PC-9 (cell line): ENCODE results near the gene RSPRY1. TPM values are rescaled to one million over a fixed set of nuclear protein-coding genes. Genes with fewer than 3 reads are reported as not detected.

Experiments used
- BruUV-seq: library from RNA; stranded (reverse); fragments of 400-500 nt; replicated peaks from 2 replicates; lab custom pipeline; 2021; lab: Mats Ljungman, UMichigan
- CTCF ChIA-PET: fragments of 300-600 bp; sonication (Branson Sonifier 250); formaldehyde crosslinking; loops from one replicate; lab custom pipeline; 2022; ENCODE audit warnings: antibody characterized with exemption; lab: Charles Lee
- POLR2A ChIA-PET: fragments of 300-600 bp; sonication (Branson Sonifier 250); formaldehyde crosslinking; loops from one replicate; lab custom pipeline; 2022; ENCODE audit warnings: antibody characterized with exemption; ENCODE audit not compliant: unreplicated experiment; lab: Charles Lee
- DNase-seq, 2 experiments: peaks; one replicate each; pipeline versions ENCODE4 v3.0.0 to v3.0.0-alpha.2; 2015 to 2022; ENCODE audit warnings: mixed read lengths in 1 of 2
- H2AFZ ChIP-seq: fragments of 200-600 bp; sonication (generic); 2 replicates; pipeline ENCODE4 v1.8.1; 2017; ENCODE audit warnings: antibody characterized with exemption
- H3F3A ChIP-seq: fragments of 200-600 bp; sonication (generic); 2 replicates; pipeline ENCODE4 v1.8.1; 2017; ENCODE audit warnings: antibody characterized with exemption, mild to moderate bottlenecking, low read depth; ENCODE audit not compliant: insufficient read depth
- H3K27ac ChIP-seq: fragments of 200-600 bp; sonication (generic); 2 replicates; pipeline ENCODE4 v1.6.1; 2016; ENCODE audit warnings: mixed run types
- H3K27me3 ChIP-seq: fragments of 200-600 bp; sonication (generic); 2 replicates; pipeline ENCODE4 v1.6.1; 2016; ENCODE audit warnings: low read depth, mixed run types; ENCODE audit not compliant: insufficient read depth
- H3K36me3 ChIP-seq: fragments of 200-600 bp; sonication (generic); 2 replicates; pipeline ENCODE4 v1.6.1; 2016; ENCODE audit warnings: low read depth, mixed run types
- H3K4me1 ChIP-seq: fragments of 200-600 bp; sonication (generic); replicated peaks from 2 replicates; pipeline ENCODE4 v1.6.1; 2016; ENCODE audit warnings: mixed run types; ENCODE audit not compliant: insufficient read depth
- H3K4me2 ChIP-seq: fragments of 200-600 bp; sonication (generic); 2 replicates; pipeline ENCODE4 v1.6.1; 2017; ENCODE audit warnings: mixed run types
- H3K4me3 ChIP-seq: fragments of 200-600 bp; sonication (generic); 2 replicates; pipeline ENCODE4 v1.6.1; 2016; ENCODE audit warnings: mixed run types
- H3K79me2 ChIP-seq: fragments of 200-600 bp; sonication (generic); 2 replicates; pipeline ENCODE4 v1.6.1; 2017; ENCODE audit warnings: low read depth, mixed run types
- H3K9me2 ChIP-seq: fragments of 200-600 bp; sonication (generic); 2 replicates; pipeline ENCODE4 v1.8.1; 2017; ENCODE audit warnings: mild to moderate bottlenecking; ENCODE audit not compliant: insufficient read depth
- H3K9me3 ChIP-seq: fragments of 200-600 bp; sonication (generic); 2 replicates; pipeline ENCODE4 v1.8.1; 2016; ENCODE audit warnings: low read depth; ENCODE audit not compliant: insufficient read depth
- H4K20me1 ChIP-seq: fragments of 200-600 bp; sonication (generic); 2 replicates; pipeline ENCODE4 v1.8.1; 2017; ENCODE audit not compliant: insufficient read depth
- CTCF ChIP-seq: fragments of 200-600 bp; sonication (generic); conservative IDR thresholded peaks from 2 replicates; pipeline ENCODE4 v1.6.1; 2017; ENCODE audit warnings: mixed run types, antibody characterized with exemption, mild to moderate bottlenecking, moderate library complexity
- EZH2 ChIP-seq: fragments of 200-600 bp; sonication (generic); IDR thresholded peaks from 2 replicates; pipeline ENCODE4 v1.8.0; 2017; ENCODE audit warnings: antibody characterized with exemption, low read depth
- intact Hi-C: fragments of 100-400 bp; cut with micrococcal nuclease; formaldehyde crosslinking; loops from one replicate; pipeline ENCODE4 v1.10.0; 2022; ENCODE audit not compliant: unreplicated experiment
- total RNA-seq: library from RNA; stranded (reverse); gene quantifications from 2 replicates; pipeline ENCODE4 v1.2.3, GENCODE V29; 2021

The RSPRY1 gene
- total RNA-seq, 1 experiment from 2014 or later = 26.3 TPM

GRCh38 chr16:57184113-57184512, 2.0 kb upstream of the RSPRY1 start:
- Histone ChIP-seq H3K4me1 (peaks cover 29% of the 10 kb centered on the region), H3F3A (no peaks in the 10 kb centered on the region), H3K27ac (no peak overlapping the region), H3K36me3 (0 out of 2 replicates have a peak, but pooled peaks cover 4% of the 10 kb centered on the region), H4K20me1 (peaks cover 10% of the 10 kb centered on the region; the same call in 1 of the 2 replicates), H3K4me2 (peak overlapping the region; percentile 95), H3K27me3 (no peaks in the 10 kb centered on the region), H3K9me3 (no peaks in the 10 kb centered on the region), H3K9me2 (no peaks in the 10 kb centered on the region), H2AFZ (no peak overlapping the region), H3K79me2 (peaks cover 92% of the 10 kb centered on the region), H3K4me3 (peak overlapping the region; percentile 86)
- no peak for TF ChIP-seq CTCF
- no peak for DNase-seq
- POLR2A ChIA-PET = interaction anchor here (0.6 kb wide), 1 partner anchor 64 kb away, joined by 6 read pairs; no protein-coding TSS in a partner anchor
- CTCF ChIA-PET = no interaction called here
- intact Hi-C loops = no loop called here
- no TSS peak for BruUV-seq

GRCh38 chr16:57184887-57185445, 1.2 kb upstream of the RSPRY1 start:
- BruUV-seq = no TSS peak
- H3K4me1 ChIP-seq = peaks cover 31% of the 10 kb centered on the region
- intact Hi-C loops = loop anchor here (5.0 kb wide), 1 partner anchor 232 kb away; no protein-coding TSS in a partner anchor
- peak overlapping the region; percentile 89 for H2AFZ ChIP-seq
- H3K36me3 ChIP-seq = 0 out of 2 replicates have a peak, but pooled peaks cover 4% of the 10 kb centered on the region
- ChIA-PET POLR2A (no interaction called here), CTCF (no interaction called here)
- H3K27ac ChIP-seq = 0 out of 2 replicates have a peak overlapping the region, but pooled peaks have one; percentile 64
- TF ChIP-seq EZH2 = no peak
- TF ChIP-seq CTCF = no peak
- no peak for DNase-seq
- H4K20me1 ChIP-seq = peaks cover 4% of the 10 kb centered on the region; the same call in 1 of the 2 replicates
- H3K9me3 ChIP-seq = no peaks in the 10 kb centered on the region
- peak overlapping the region; percentile 95 for H3K4me2 ChIP-seq
- peaks cover 96% of the 10 kb centered on the region for H3K79me2 ChIP-seq
- peaks cover 4% of the 10 kb centered on the region; the same call in 1 of the 2 replicates for H3F3A ChIP-seq
- no peaks in the 10 kb centered on the region for H3K27me3 ChIP-seq
- peak overlapping the region; percentile 86 for H3K4me3 ChIP-seq
- H3K9me2 ChIP-seq = no peaks in the 10 kb centered on the region

- Histone ChIP-seq H3K9me2 (no peaks in the 10 kb centered on the region), H3K4me2 (peak overlapping the region; percentile 95), H4K20me1 (peaks cover 4% of the 10 kb centered on the region; the same call in 1 of the 2 replicates), H2AFZ (peak overlapping the region; percentile 89), H3K36me3 (0 out of 2 replicates have a peak, but pooled peaks cover 4% of the 10 kb centered on the region), H3K4me3 (peak overlapping the region; percentile 86), H3K79me2 (peaks cover 96% of the 10 kb centered on the region), H3F3A (peaks cover 9% of the 10 kb centered on the region; the same call in 1 of the 2 replicates), H3K27ac (peak overlapping the region; percentile 64), H3K9me3 (no peaks in the 10 kb centered on the region), H3K27me3 (no peaks in the 10 kb centered on the region), H3K4me1 (peaks cover 36% of the 10 kb centered on the region)
- intact Hi-C loops = loop anchor here (5.0 kb wide), 1 partner anchor 232 kb away; no protein-coding TSS in a partner anchor
- BruUV-seq = TSS peak; percentile 84
- ChIA-PET POLR2A (interaction anchor here (0.6 to 1.0 kb wide), 12 partner anchors 9 to 295 kb away, joined by 3 to 13 read pairs (median 7); partner anchors contain the start of gene ARL2BP), CTCF (interaction anchor here (0.7 to 1.4 kb wide), 2 partner anchors 115 to 928 kb away, joined by 7 to 14 read pairs; no protein-coding TSS in a partner anchor)
- TF ChIP-seq EZH2 (no peak), CTCF (no peak)
- DNase-seq = peak; percentile 21 to 51
Measured at GRCh38 chr16:57185446-57185944, 634 bp upstream of the RSPRY1 start.
